ENCODE measurements around the gene LMAN2.
A peak's percentile ranks its signal among the peaks of the same experiment; 100 is the strongest.

LMAN2 gene

DNA sequence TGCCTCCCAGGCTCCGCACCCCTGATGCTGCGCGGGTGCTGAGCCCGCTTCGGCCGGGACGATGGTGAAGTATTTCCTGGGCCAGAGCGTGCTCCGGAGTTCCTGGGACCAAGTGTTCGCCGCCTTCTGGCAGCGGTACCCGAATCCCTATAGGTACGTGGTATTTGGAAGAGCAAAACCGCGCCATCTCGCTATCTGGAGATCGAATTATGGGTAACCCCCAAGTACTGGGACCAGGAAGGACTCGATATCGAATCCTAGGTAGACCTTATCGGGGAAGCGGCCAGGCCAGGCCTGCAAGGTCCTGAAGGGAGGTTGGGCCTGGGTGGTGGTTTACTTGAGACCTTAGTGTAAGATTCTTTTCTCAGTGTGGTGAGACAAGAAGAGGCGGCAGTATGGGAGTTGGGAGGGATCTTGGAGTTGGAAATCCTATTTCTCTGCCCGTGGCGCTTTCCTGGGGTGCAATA, 47.5 kb downstream of the LMAN2 start:
- DNase-seq, result no peak

DNA sequence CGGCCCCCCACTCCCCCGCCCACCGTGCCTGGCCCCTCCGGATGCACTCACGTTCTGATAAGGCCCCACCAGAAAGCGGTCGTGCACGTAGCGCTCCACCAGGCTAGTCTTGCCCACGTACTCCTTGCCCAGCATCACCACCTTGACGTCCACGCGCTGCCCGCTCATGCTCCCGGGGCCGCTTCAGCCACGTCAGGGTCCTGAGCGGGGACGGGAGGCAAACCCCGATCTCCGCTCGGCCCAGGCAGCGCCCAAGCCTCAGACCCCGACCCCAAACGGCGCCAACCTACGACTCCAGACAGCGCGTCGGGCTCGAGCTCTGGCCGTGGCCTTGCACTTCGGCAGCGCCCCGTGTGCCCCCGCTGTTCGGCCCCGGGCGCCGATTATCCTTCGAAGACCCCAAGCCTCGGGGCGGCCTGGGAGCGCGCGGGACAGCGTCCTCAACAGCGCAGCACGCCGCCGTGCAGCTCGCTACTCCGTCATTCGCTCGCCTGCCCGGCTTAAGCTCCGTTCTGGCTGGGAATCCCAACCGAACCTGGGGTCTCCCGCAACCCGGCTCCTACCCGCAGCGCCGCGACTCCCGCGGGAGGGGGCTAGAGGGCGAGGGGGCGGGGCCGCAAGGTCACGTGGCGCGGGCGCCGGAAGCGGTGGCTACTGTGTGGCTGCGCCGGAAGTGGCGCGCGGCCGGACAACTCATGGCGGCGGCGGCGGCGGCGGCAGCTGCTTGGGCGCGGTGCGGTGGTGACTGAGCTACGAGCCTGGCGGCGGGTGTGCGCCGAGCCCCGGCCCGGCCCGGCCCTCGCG, 48.1 kb downstream of the LMAN2 start, which contains the start of the genes PRELID1 and RAB24:
Gene PRELID1 (plus strand): TSS at position 679 of the 804 bp plus-strand sequence. CDS start 187 bp downstream, outside the sequence.
Gene RAB24 (minus strand): TSS at position 599 of the 804 bp plus-strand sequence. CDS start 431 bp downstream, at position 168.
- no peak for DNase-seq

DNA sequence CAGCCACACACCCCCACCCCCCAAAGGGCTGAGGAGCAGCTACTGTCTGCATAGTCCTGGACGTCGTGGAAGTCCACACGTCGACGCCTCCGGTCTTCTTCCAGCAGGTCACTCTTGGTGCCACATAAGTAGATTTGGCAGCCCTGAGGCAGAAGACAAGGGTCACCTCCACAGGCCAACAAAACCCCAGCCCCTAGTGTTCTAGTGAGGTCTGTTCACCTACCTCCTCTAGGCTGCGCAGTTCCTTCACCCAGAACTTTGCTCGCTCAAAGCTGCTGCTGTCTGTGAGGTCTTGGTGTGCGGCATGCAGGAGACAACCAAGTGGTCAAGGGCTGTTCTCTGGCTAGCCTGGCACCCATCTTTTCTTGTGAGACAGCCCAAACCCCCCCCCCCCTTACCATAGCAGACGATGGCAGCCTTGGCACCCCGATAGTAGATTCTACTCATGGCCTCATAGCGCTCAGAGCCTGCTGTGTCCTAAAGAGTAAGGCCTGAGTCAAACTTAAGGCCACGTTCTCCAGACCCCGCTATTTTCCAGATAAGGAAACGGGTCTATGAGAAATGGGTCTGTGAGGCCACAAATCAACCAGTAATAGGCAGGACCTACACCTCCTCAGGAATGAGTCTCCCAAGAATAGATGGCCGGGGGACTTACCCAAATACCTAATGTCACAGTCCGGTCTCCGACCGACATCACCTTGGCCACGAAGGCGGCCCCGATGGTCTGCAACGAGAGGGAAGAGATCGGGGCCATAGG, 48.9 kb downstream of the LMAN2 start:
- no peak for DNase-seq

DNA sequence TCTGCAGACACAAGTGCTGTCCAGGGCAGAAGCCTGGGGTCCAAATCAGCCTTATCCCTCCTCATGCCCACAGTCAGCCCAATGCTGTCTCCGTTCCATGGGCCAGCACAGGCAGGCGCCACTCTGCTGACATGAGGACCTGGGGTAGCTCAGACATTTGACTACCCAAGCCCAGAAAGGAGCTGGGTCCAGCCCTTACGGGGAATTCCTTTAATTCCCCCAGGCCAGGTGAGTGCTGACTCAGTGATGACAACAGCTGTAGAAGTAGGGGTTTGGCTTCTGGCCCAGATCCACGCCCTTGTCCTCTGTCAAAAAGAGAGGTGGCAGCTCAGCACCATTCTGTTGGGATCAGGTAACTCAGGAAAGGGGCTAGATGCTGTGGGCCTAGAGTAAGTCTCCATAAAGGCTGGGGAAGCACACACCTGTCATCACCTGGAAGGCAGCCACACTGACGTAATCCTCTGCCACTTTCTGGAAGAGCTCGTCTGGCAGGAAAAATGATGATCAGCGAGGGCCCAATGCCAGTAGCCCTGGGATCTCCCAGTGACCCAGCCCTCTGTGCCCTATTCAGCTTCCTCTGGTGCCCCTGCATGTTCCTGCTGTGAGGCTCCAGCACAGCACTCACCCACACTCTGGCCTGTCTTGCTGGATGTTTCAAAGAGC, 49.8 kb downstream of the LMAN2 start:
- no peak for DNase-seq

DNA sequence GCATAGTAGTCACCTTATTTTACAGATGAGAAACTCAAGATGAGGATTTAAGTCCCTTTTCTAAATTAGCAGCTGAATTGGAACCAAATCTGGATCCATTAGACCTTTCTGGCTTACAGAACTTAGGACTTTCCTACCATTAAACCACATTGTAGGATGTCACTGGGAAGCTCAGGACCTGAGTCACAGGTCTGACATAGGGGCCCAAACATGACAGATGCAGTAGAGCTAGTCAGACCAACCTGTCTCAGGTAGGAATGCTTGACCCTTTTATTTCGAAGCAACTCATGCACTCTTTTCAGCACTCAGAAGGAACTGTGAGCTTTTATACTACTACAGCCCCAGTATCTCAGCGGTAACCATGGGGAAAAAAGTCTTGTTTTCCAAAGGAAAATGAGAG, 50.5 kb downstream of the LMAN2 start:
- no peak for DNase-seq

DNA sequence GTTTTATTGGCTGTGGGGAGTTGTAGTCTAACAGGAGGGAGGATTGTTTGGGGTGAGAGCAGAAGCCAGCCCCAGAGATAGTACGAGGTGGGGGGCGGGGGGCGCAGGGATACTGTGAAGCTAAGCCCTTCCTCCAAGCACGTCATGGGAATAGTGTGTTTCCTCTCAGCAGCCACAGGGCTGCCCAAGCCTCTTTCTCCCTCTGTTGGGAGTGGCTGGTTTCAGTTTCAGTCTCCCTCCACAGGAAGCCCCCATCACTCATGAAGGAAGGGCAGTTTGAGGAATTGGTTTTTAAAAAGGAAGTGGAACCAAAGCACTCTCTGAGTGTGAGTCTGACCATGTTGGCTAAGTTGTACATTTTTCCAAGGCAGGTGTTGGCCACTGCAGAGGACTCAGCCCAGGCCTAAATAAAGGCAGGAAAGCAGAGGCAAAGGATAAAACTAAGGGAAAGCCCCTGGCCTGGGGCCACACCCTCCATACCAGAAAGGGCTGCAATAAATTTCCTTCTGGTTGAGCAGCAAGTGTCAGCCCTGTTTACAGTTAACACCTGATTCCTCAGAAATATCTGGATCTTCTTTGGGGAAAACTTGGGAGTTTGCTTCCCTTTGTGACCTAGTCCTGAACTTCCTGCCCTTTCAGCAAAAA, 51.1 kb downstream of the LMAN2 start:
- peak; percentile 86 for DNase-seq

DNA sequence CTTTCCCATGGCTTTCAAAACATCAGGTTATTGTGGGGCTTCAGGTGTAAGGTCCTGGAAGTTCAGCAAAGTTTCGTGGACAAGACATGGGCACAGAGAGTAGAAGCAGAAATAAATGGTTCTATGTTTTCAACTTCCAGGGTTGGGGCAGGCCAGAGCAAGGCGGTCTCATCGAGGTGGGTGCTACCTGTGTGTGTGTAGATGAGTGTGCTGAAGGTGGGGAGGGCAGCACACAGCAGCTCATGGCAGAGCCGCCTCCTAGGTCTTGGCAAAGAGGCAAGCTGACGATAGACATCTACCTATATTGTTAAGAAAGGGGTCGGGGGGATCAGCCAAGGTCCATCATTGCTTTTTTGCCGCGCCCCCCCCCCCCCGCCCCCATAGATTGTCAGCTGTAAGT, 51.8 kb downstream of the LMAN2 start:
- no peak for DNase-seq

DNA sequence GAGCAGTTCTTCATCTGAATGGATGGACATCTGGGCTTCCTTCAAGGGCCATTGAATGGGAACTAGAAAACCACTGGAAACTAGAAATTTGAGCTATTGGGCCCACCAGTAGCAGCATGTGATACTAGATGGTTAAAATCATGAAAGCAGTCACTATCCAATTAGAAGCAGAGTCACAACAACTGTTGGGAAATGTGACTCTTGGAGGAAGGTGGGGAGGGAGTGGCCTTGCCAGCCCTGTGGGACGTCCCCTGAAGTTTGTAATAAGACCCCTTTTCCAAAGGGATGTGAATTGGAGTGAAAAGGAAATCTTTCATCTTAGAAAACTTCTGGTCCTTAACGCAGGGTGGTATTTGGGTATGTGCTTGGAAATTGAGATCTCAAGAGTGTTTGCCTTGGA, 53.5 kb downstream of the LMAN2 start:
- DNase-seq, result no peak

DNA sequence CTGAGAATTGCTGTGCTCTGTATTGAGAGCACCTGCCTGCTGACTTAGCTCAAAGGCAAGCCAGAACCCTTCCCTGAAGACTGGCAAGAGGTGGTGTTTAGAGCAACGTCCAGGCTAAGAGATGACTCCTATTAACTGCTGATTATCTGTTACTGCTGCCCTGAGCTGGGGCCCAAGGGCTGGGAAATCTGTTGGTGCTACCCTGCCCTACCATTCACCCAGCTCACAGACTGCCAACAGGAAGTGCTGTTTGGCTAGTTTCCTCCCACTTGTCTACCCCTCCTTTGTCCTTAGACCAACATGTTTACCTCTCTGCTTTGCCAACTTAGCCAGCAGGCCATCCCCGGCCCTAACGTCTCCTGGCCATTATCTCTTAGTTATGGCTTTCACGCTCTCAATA, 54.9 kb downstream of the LMAN2 start:
- no peak for DNase-seq

DNA sequence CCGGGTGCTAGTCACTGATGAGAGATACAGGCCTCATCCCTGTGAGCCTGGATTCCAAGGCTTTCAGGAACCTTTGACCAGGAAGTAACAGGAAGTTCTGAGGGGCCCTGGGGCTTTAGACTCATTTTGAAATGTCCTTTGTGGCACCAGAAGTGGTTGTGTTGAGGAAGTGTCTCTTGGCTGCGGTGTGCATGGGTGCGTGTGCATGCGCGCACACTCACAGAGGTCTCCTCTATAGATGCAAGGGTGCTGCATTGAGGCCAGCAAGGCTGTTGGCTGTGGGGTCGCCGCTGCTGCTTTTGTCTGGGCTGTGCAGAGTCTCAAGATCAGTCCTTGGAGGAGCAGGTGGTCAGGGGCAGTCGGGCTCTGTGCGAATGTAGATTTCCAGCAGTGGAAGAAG, 55.5 kb downstream of the LMAN2 start:
- DNase-seq, result no peak

DNA sequence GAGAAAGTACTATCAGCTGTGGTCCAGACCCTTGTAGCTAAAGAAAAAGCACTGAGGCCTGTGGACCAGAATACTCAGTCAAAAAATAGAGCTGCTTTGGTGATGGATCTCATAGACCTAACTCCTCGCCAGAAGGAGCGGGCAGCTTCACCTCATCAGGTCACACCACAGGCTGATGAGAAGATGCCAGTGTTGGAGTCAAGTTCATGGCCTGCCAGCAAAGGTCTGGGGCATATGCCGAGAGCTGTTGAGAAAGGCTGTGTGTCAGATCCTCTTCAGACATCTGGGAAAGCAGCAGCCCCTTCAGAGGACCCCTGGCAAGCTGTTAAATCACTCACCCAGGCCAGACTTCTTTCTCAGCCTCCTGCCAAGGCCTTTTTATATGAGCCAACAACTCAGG, 56.8 kb downstream of the LMAN2 start:
- no peak for DNase-seq

DNA sequence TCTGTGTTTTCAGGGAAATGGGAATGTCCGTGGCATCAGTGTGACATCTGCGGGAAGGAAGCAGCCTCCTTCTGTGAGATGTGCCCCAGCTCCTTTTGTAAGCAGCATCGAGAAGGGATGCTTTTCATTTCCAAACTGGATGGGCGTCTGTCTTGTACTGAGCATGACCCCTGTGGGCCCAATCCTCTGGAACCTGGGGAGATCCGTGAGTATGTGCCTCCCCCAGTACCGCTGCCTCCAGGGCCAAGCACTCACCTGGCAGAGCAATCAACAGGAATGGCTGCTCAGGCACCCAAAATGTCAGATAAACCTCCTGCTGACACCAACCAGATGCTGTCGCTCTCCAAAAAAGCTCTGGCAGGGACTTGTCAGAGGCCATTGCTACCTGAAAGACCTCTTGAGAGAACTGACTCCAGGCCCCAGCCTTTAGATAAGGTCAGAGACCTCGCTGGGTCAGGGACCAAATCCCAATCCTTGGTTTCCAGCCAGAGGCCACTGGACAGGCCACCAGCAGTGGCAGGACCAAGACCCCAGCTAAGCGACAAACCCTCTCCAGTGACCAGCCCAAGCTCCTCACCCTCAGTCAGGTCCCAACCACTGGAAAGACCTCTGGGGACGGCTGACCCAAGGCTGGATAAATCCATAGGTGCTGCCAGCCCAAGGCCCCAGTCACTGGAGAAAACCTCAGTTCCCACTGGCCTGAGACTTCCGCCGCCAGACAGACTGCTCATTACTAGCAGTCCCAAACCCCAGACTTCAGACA, 57.5 kb downstream of the LMAN2 start:
- no peak for DNase-seq

DNA sequence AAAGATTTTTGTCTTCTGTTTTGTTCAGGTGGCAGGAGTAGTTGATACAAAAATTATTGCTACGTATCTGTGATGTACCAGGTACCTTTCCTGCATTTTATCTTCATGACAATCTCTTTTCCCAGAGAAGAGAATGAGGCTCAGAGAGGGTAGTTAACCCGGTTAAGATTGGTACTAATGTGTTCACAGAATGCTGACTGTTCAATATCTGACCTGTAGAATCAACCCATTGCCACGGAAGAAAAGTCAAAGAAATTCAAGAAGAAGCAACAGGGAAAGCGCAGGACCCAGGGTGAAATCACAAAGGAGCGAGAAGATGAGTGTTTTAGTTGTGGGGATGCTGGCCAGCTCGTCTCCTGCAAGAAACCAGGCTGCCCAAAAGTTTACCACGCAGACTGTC, 59.7 kb downstream of the LMAN2 start:
- DNase-seq, result no peak

DNA sequence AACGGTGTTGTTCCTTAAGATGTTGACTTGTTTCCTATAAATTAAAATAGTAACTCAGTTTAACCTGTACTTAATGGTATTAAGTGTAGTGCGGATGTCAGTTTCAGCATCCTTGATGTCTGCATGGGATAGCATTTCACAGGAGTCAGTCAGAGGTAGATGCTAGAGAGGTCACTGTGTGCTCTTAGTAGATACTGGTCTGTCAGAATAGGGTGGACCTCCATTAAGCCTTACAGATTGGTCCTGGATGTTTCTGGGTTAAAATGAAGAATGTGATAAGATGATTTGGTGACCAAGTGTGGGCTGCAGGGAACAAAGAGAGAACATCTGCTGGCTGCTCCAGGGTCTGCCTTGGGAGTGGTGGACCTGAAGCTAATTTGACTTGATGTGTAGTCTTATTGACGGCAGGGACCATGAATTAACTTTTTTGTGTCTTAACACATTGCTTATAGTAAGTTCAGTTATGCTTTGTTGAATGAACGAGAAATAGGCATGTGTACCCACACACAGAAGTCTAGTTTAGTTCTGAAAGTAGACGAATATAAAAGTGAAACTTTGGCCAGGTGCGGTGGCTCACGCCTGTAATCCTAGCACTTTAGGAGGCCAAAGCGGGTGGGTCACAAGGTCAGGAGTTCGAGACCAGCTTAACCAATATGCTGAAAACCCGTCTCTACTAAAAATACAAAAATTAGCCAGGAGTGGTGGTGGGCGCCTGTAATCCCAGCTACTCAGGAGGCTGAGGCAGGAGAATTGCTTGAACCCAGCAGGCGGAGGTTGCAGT, 60.5 kb downstream of the LMAN2 start:
- DNase-seq, result no peak

DNA sequence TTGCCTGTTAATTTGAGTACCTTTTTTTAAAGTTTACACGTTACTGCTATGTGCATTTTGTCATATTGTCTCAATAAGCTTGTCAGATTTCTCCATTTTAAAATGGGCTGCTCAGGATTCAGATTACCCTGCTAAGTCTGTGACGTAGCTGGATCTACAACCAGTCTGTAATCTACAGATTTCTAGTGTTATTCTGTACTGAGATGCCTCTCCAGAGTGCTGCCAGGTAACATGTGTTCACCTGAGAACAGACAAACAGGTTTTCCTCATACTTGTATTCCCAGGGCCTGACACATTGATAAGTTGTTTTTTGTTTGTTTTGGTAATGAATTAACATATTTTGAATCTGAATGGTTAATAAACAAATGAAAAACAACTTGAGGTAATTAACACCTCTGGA, 63.3 kb downstream of the LMAN2 start:
- DNase-seq, result no peak
